Measurements from ENCODE around the gene CRYBG2. TPM values are rescaled to one million over a fixed set of nuclear protein-coding genes. Genes with fewer than 3 reads are reported as not detected.
A peak's percentile ranks its signal among the peaks of the same experiment; 100 is the strongest.
"Not testable (repeated sequence)": the region's sequence is repeated elsewhere in the genome, so short reads cannot be mapped to it uniquely, and the experiment has no call there.

CRYBG2 gene
- total and polyA plus RNA-seq, 2 donors, result 0.76 to 7.3 TPM

- peaks cover 1 to 15% of the 10 kb centered on the region in 2 donors for H3K9me3 ChIP-seq (ENCODE audit: control insufficient read depth in 2 of 2, insufficient read depth in 1 of 2, low read length in 1 of 2)
- no peaks in the 10 kb centered on the region for H3K27me3 ChIP-seq (ENCODE audit: control insufficient read depth in 2 of 2, insufficient read depth in 1 of 2, low read length in 1 of 2)
- H3K36me3 ChIP-seq (ENCODE audit: control insufficient read depth in 2 of 2, insufficient read depth in 2 of 2, low read length in 1 of 2), result no peaks in the 10 kb centered on the region
- peak in 1 of 9 donors; percentile 72 for DNase-seq (ENCODE audit: low read depth in 6 of 9, low spot score in 9 of 9)
- H3K4me3 ChIP-seq (ENCODE audit: low read length in 2 of 2), result no peak overlapping the region
- peaks cover 42 to 64% of the 10 kb centered on the region in 2 donors for H3K4me1 ChIP-seq (ENCODE audit: control insufficient read depth in 2 of 2, insufficient read depth in 2 of 2, low read length in 2 of 2)
- 69% methylated on average over 4 of the region's 4 CpGs for WGBS
- H3K27ac ChIP-seq (ENCODE audit: low read depth in 1 of 2, low read length in 1 of 2), result no peak overlapping the region
Observed at GRCh38 chr1:26373281-26373680, 19.4 kb upstream of the CRYBG2 start.

- peaks cover 37 to 58% of the 10 kb centered on the region in 2 donors for H3K4me1 ChIP-seq (ENCODE audit: control insufficient read depth in 2 of 2, insufficient read depth in 2 of 2, low read length in 2 of 2)
- not testable (repeated sequence) for H3K4me3 ChIP-seq (ENCODE audit: low read length in 2 of 2); H3K36me3 ChIP-seq (ENCODE audit: control insufficient read depth in 2 of 2, insufficient read depth in 2 of 2, low read length in 1 of 2); DNase-seq (ENCODE audit: low read depth in 6 of 9, low spot score in 9 of 9); H3K27me3 ChIP-seq (ENCODE audit: control insufficient read depth in 2 of 2, insufficient read depth in 1 of 2, low read length in 1 of 2); H3K27ac ChIP-seq (ENCODE audit: low read depth in 1 of 2, low read length in 1 of 2)
- WGBS, result 93% methylated on average over 3 of the region's 3 CpGs
- peaks cover 1 to 15% of the 10 kb centered on the region in 2 donors for H3K9me3 ChIP-seq (ENCODE audit: control insufficient read depth in 2 of 2, insufficient read depth in 1 of 2, low read length in 1 of 2)
Observed at GRCh38 chr1:26372611-26373010, 18.7 kb upstream of the CRYBG2 start, which contains the start of gene ZNF683. TSS of gene ZNF683 (minus strand) at chr1:26372750. CDS start at chr1:26368571, 4,179 bp downstream.

GRCh38 chr1:26372039-26372438 is 18.1 kb upstream of the CRYBG2 start:
- no peak overlapping the region for H3K27ac ChIP-seq (ENCODE audit: low read depth in 1 of 2, low read length in 1 of 2)
- H3K9me3 ChIP-seq (ENCODE audit: control insufficient read depth in 2 of 2, insufficient read depth in 1 of 2, low read length in 1 of 2), result peaks cover 1 to 15% of the 10 kb centered on the region in 2 donors
- no peak for DNase-seq (ENCODE audit: low read depth in 6 of 9, low spot score in 9 of 9)
- H3K4me3 ChIP-seq (ENCODE audit: low read length in 2 of 2), result no peak overlapping the region
- peaks cover 35 to 56% of the 10 kb centered on the region in 2 donors for H3K4me1 ChIP-seq (ENCODE audit: control insufficient read depth in 2 of 2, insufficient read depth in 2 of 2, low read length in 2 of 2)
- no peaks in the 10 kb centered on the region for H3K27me3 ChIP-seq (ENCODE audit: control insufficient read depth in 2 of 2, insufficient read depth in 1 of 2, low read length in 1 of 2)
- H3K36me3 ChIP-seq (ENCODE audit: control insufficient read depth in 2 of 2, insufficient read depth in 2 of 2, low read length in 1 of 2), result no peaks in the 10 kb centered on the region
- 97% methylated on average over 5 of the region's 5 CpGs for WGBS

GRCh38 chr1:26370591-26371382 is 16.9 kb upstream of the CRYBG2 start:
- H3K9me3 ChIP-seq (ENCODE audit: control insufficient read depth in 2 of 2, insufficient read depth in 1 of 2, low read length in 1 of 2), result peaks cover 1 to 15% of the 10 kb centered on the region in 2 donors
- H3K36me3 ChIP-seq (ENCODE audit: control insufficient read depth in 2 of 2, insufficient read depth in 2 of 2, low read length in 1 of 2), result no peaks in the 10 kb centered on the region
- WGBS, result 48% methylated on average over 6 of the region's 6 CpGs
- H3K4me3 ChIP-seq (ENCODE audit: low read length in 2 of 2), result no peak overlapping the region
- H3K27ac ChIP-seq (ENCODE audit: low read depth in 1 of 2, low read length in 1 of 2), result no peak overlapping the region
- no peaks in the 10 kb centered on the region for H3K27me3 ChIP-seq (ENCODE audit: control insufficient read depth in 2 of 2, insufficient read depth in 1 of 2, low read length in 1 of 2)
- no peak for DNase-seq (ENCODE audit: low read depth in 6 of 9, low spot score in 9 of 9)
- H3K4me1 ChIP-seq (ENCODE audit: control insufficient read depth in 2 of 2, insufficient read depth in 2 of 2, low read length in 2 of 2), result peaks cover 33 to 52% of the 10 kb centered on the region in 2 donors

- no peaks in the 10 kb centered on the region for H3K36me3 ChIP-seq (ENCODE audit: control insufficient read depth in 2 of 2, insufficient read depth in 2 of 2, low read length in 1 of 2)
- no peak overlapping the region for H3K27ac ChIP-seq (ENCODE audit: low read depth in 1 of 2, low read length in 1 of 2)
- WGBS, result 99% methylated on average over 3 of the region's 3 CpGs
- no peak overlapping the region for H3K4me3 ChIP-seq (ENCODE audit: low read length in 2 of 2)
- H3K27me3 ChIP-seq (ENCODE audit: control insufficient read depth in 2 of 2, insufficient read depth in 1 of 2, low read length in 1 of 2), result peaks cover 7 to 11% of the 10 kb centered on the region in 2 donors
- no peak for DNase-seq (ENCODE audit: low read depth in 6 of 9, low spot score in 9 of 9)
- peaks cover 19 to 36% of the 10 kb centered on the region in 2 donors for H3K4me1 ChIP-seq (ENCODE audit: control insufficient read depth in 2 of 2, insufficient read depth in 2 of 2, low read length in 2 of 2)
- H3K9me3 ChIP-seq (ENCODE audit: control insufficient read depth in 2 of 2, insufficient read depth in 1 of 2, low read length in 1 of 2), result peaks cover 1 to 15% of the 10 kb centered on the region in 2 donors
Observed at GRCh38 chr1:26368486-26368885, 14.6 kb upstream of the CRYBG2 start.

GRCh38 chr1:26368006-26368405 is 14.1 kb upstream of the CRYBG2 start:
- H3K4me3 ChIP-seq (ENCODE audit: low read length in 2 of 2), result no peak overlapping the region
- peaks cover 7 to 11% of the 10 kb centered on the region in 2 donors for H3K27me3 ChIP-seq (ENCODE audit: control insufficient read depth in 2 of 2, insufficient read depth in 1 of 2, low read length in 1 of 2)
- peaks cover 1 to 15% of the 10 kb centered on the region in 2 donors for H3K9me3 ChIP-seq (ENCODE audit: control insufficient read depth in 2 of 2, insufficient read depth in 1 of 2, low read length in 1 of 2)
- DNase-seq (ENCODE audit: low read depth in 6 of 9, low spot score in 9 of 9), result no peak
- 94% methylated on average over 4 of the region's 4 CpGs for WGBS
- H3K36me3 ChIP-seq (ENCODE audit: control insufficient read depth in 2 of 2, insufficient read depth in 2 of 2, low read length in 1 of 2), result no peaks in the 10 kb centered on the region
- H3K27ac ChIP-seq (ENCODE audit: low read depth in 1 of 2, low read length in 1 of 2), result no peak overlapping the region
- peaks cover 14 to 36% of the 10 kb centered on the region in 2 donors for H3K4me1 ChIP-seq (ENCODE audit: control insufficient read depth in 2 of 2, insufficient read depth in 2 of 2, low read length in 2 of 2)

- 94% methylated on average over 6 of the region's 6 CpGs for whole genome bisulfite sequencing
- DNase-seq (ENCODE audit: low read depth in 6 of 9, low spot score in 9 of 9), result no peak
- H3K27me3 ChIP-seq (ENCODE audit: control insufficient read depth in 2 of 2, insufficient read depth in 1 of 2, low read length in 1 of 2), result peaks cover 7 to 15% of the 10 kb centered on the region in 2 donors
- H3K27ac ChIP-seq (ENCODE audit: low read depth in 1 of 2, low read length in 1 of 2), result no peak overlapping the region
- H3K4me3 ChIP-seq (ENCODE audit: low read length in 2 of 2), result no peak overlapping the region
- peaks cover 9 to 31% of the 10 kb centered on the region in 2 donors for H3K4me1 ChIP-seq (ENCODE audit: control insufficient read depth in 2 of 2, insufficient read depth in 2 of 2, low read length in 2 of 2)
- peaks cover 1 to 15% of the 10 kb centered on the region in 2 donors for H3K9me3 ChIP-seq (ENCODE audit: control insufficient read depth in 2 of 2, insufficient read depth in 1 of 2, low read length in 1 of 2)
- no peaks in the 10 kb centered on the region for H3K36me3 ChIP-seq (ENCODE audit: control insufficient read depth in 2 of 2, insufficient read depth in 2 of 2, low read length in 1 of 2)
Observed at GRCh38 chr1:26367441-26367840, 13.5 kb upstream of the CRYBG2 start.

- DNase-seq (ENCODE audit: low read depth in 6 of 9, low spot score in 9 of 9), result no peak
- H3K4me3 ChIP-seq (ENCODE audit: low read length in 2 of 2), result no peak overlapping the region
- 49% methylated on average over 9 of the region's 9 CpGs for WGBS
- peaks cover 7 to 20% of the 10 kb centered on the region in 2 donors for H3K4me1 ChIP-seq (ENCODE audit: control insufficient read depth in 2 of 2, insufficient read depth in 2 of 2, low read length in 2 of 2)
- peaks cover 21 to 40% of the 10 kb centered on the region in 2 donors for H3K27me3 ChIP-seq (ENCODE audit: control insufficient read depth in 2 of 2, insufficient read depth in 1 of 2, low read length in 1 of 2)
- H3K27ac ChIP-seq (ENCODE audit: low read depth in 1 of 2, low read length in 1 of 2), result no peak overlapping the region
- peaks cover 2 to 5% of the 10 kb centered on the region in 2 donors for H3K9me3 ChIP-seq (ENCODE audit: control insufficient read depth in 2 of 2, insufficient read depth in 1 of 2, low read length in 1 of 2)
- no peaks in the 10 kb centered on the region for H3K36me3 ChIP-seq (ENCODE audit: control insufficient read depth in 2 of 2, insufficient read depth in 2 of 2, low read length in 1 of 2)
Observed at GRCh38 chr1:26364956-26365355, 11.0 kb upstream of the CRYBG2 start.
